HCT116 (cell line): ENCODE data around the gene TEAD1. TPM values are rescaled to one million over a fixed set of nuclear protein-coding genes. Genes with fewer than 3 reads are reported as not detected.

Experiments used
- ATAC-seq: fragments of 200-7000 bp; cut with Tn5 transposase; 2 replicates; pipeline ENCODE4 v1.9.1; 2020; ENCODE audit warnings: mild to moderate bottlenecking, moderate library complexity
- BruUV-seq: library from RNA; stranded (reverse); fragments of 400-500 nt; replicated peaks from 2 replicates; lab custom pipeline; 2021; lab: Mats Ljungman, UMichigan
- CTCF ChIA-PET: fragments of 300-600 bp; sonication (Branson Sonifier 250); formaldehyde crosslinking; loops from one replicate; lab custom pipeline; 2021; ENCODE audit warnings: antibody characterized with exemption; lab: Charles Lee
- POLR2A ChIA-PET: fragments of 300-600, 350-600 bp; sonication (Branson Sonifier 250); formaldehyde crosslinking; loops from one replicate; lab custom pipeline; 2021; ENCODE audit warnings: antibody characterized with exemption; lab: Charles Lee
- RAD21 ChIA-PET, 2 experiments: fragments of 300-600 bp; sonication (Branson Sonifier 250); formaldehyde crosslinking; loops; one replicate each; lab custom pipeline; 2023; ENCODE audit warnings: low total read pairs in 2 of 2; ENCODE audit not compliant: uncharacterized antibody in 2 of 2, unreplicated experiment in 2 of 2, low non-redundant PET in 1 of 2; lab: Charles Lee
- DNase-seq: peaks from one replicate; pipeline ENCODE4 v3.0.0-alpha.2; 2010; ENCODE audit warnings: low read depth, low spot score
- H2AFZ ChIP-seq: fragments of 200-600 bp; shearing (Covaris generic), sonication (generic); 2 replicates; pipeline ENCODE4 v1.6.1; 2017; ENCODE audit warnings: low read depth, mixed run types, mixed read lengths, antibody characterized with exemption, low read length; ENCODE audit not compliant: poor library complexity, severe bottlenecking
- H3K27ac ChIP-seq: 2 replicates; pipeline ENCODE4 v1.5.1; 2012; ENCODE audit warnings: low read depth, low read length
- H3K27me3 ChIP-seq: fragments of 200-600 bp; sonication (generic); 2 replicates; pipeline ENCODE4 v1.6.1; 2016; ENCODE audit warnings: mixed run types, low read length, mixed read lengths; ENCODE audit not compliant: insufficient read depth
- H3K36me3 ChIP-seq, 2 experiments: fragments of 200-500 bp in 1 of 2; fragments of 200-600 bp in 1 of 2; sonication (Bioruptor generic) in 1 of 2; sonication (generic) in 1 of 2; 2 replicates each; pipeline versions ENCODE4 v1.5.1 to v1.6.1; 2014 to 2016; ENCODE audit warnings: low read length in 2 of 2, inconsistent platforms in 1 of 2, mixed read lengths in 1 of 2, mixed run types in 1 of 2; ENCODE audit not compliant: insufficient read depth in 2 of 2, control insufficient read depth in 1 of 2
- H3K4me1 ChIP-seq, 2 experiments: fragments of 200-600 bp in 1 of 2; sonication (generic) in 1 of 2; 2 replicates each; pipeline versions ENCODE4 v1.5.1 to v1.6.1; 2012 to 2017; ENCODE audit warnings: low read length in 2 of 2, inconsistent platforms in 1 of 2, mild to moderate bottlenecking in 1 of 2, mixed read lengths in 1 of 2, mixed run types in 1 of 2, moderate library complexity in 1 of 2; ENCODE audit not compliant: insufficient read depth in 2 of 2, control insufficient read depth in 1 of 2
- H3K4me2 ChIP-seq: fragments of 200-600 bp; sonication (generic); 2 replicates; pipeline ENCODE4 v1.6.1; 2017; ENCODE audit warnings: mixed run types, low read length, mixed read lengths
- H3K4me3 ChIP-seq, 2 experiments: fragments of 200-600 bp in 1 of 2; sonication (generic) in 1 of 2; replicated peaks in 1 of 2; 2 replicates each; pipeline ENCODE4 v1.5.1; 2011 to 2016; ENCODE audit warnings: low read length in 2 of 2, control low read depth in 1 of 2, low read depth in 1 of 2, mild to moderate bottlenecking in 1 of 2, mixed read lengths in 1 of 2, mixed run types in 1 of 2
- H3K79me2 ChIP-seq: fragments of 200-600 bp; sonication (generic); 2 replicates; pipeline ENCODE4 v1.6.1; 2017; ENCODE audit warnings: mild to moderate bottlenecking, mixed run types, low read length, moderate library complexity, mixed read lengths; ENCODE audit not compliant: insufficient read depth
- H3K9ac ChIP-seq: fragments of 200-600 bp; sonication (generic); 2 replicates; pipeline ENCODE4 v1.6.1; 2016; ENCODE audit warnings: low read length, mixed read lengths
- H3K9me2 ChIP-seq: fragments of 200-600 bp; sonication (generic), shearing (Covaris generic); 2 replicates; pipeline ENCODE4 v1.6.1; 2017; ENCODE audit warnings: mixed run types, mild to moderate bottlenecking, moderate library complexity; ENCODE audit not compliant: insufficient read depth
- H3K9me3 ChIP-seq, 2 experiments: fragments of 200-500 bp in 1 of 2; fragments of 200-600 bp in 1 of 2; sonication (Bioruptor generic) in 1 of 2; sonication (generic) in 1 of 2; 2 replicates each; pipeline ENCODE4 v1.6.1; 2014 to 2017; ENCODE audit warnings: low read length in 2 of 2, mixed read lengths in 2 of 2, inconsistent platforms in 1 of 2, low read depth in 1 of 2, mild to moderate bottlenecking in 1 of 2, mixed run types in 1 of 2, moderate library complexity in 1 of 2; ENCODE audit not compliant: control insufficient read depth in 1 of 2, insufficient read depth in 1 of 2
- H4K20me1 ChIP-seq: fragments of 200-600 bp; sonication (generic), shearing (Covaris generic); 2 replicates; pipeline ENCODE4 v1.6.1; 2017; ENCODE audit warnings: mixed run types, mild to moderate bottlenecking, moderate library complexity; ENCODE audit not compliant: insufficient read depth
- CBX3 ChIP-seq: IDR thresholded peaks from 2 replicates; pipeline ENCODE4 v1.6.1; 2012; ENCODE audit warnings: low read depth
- CTCF ChIP-seq, 3 experiments: fragments of 200-600 bp in 1 of 3; sonication (generic) in 1 of 3; IDR thresholded peaks in 2 of 3; conservative IDR thresholded peaks in 1 of 3; 2 replicates each; pipeline ENCODE4 v1.5.1; 2012 to 2017; ENCODE audit warnings: low read depth in 2 of 3, low read length in 2 of 3, antibody characterized with exemption in 1 of 3, borderline replicate concordance in 1 of 3, control low read depth in 1 of 3, mild to moderate bottlenecking in 1 of 3, mixed read lengths in 1 of 3, mixed run types in 1 of 3, moderate library complexity in 1 of 3; ENCODE audit not compliant: insufficient read depth in 1 of 3
- FOSL1 ChIP-seq: IDR thresholded peaks from 2 replicates; pipeline ENCODE4 v1.6.1; 2012; ENCODE audit warnings: low read depth
- JUND ChIP-seq: IDR thresholded peaks from 2 replicates; pipeline ENCODE4 v1.6.1; 2012
- MAX ChIP-seq: IDR thresholded peaks from 2 replicates; pipeline ENCODE4 v1.6.1; 2012
- POLR2AphosphoS5 ChIP-seq: IDR thresholded peaks from 2 replicates; pipeline ENCODE4 v1.6.1; 2011; ENCODE audit warnings: mild to moderate bottlenecking, low read depth, low read length, moderate library complexity
- SIN3A ChIP-seq: IDR thresholded peaks from 2 replicates; pipeline ENCODE4 v1.6.1; 2012; ENCODE audit warnings: low read depth
- YY1 ChIP-seq: IDR thresholded peaks from 2 replicates; pipeline ENCODE4 v1.6.1; 2011; ENCODE audit warnings: low read length, low read depth, moderate library complexity, mild to moderate bottlenecking; ENCODE audit not compliant: insufficient replicate concordance; ENCODE audit errors: extremely low read depth
- ZFX ChIP-seq: fragments of 450-650 bp; IDR thresholded peaks from 2 replicates; pipeline ENCODE4 v1.6.1; 2017
- intact Hi-C: fragments of 100-400 bp; cut with micrococcal nuclease; formaldehyde crosslinking; loops from 2 replicates; pipeline ENCODE4 v1.10.0; 2022
- total RNA-seq: library from RNA; stranded (reverse); gene quantifications from one replicate; pipeline ENCODE4 v1.2.1, GENCODE V29; 2021; ENCODE audit not compliant: unreplicated experiment

TEAD1 gene
- total RNA-seq, 1 experiment from 2014 or later: 103 TPM

DNA sequence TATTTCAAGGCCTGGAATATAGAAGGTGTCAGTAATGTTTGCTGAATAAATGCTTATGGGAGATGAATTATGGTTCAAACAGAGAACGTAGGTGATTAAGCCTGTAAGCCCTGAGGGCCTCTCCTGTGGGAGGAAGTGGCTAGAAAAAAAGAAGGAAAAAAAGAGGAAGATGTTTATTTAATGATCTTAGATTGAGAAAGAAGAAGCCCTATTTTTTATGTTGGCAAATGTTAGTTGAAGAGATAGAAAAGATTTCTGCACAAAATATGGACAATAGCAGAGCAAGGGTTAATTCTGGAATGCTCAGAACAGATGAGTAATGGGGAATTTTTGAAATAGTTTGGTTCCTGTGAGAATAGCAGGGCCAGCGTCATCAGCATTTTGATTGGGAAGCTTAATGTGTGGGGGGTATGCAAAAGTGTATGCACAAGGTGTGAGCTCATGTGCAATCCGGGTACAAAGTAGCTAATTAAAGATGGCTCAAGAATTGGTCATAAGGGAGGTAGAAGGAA lies 95.7 kb downstream of the TEAD1 start:
- ChIA-PET CTCF (interaction anchor here (0.6 kb wide), 1 partner anchor 162 kb away, joined by 4 read pairs; no protein-coding TSS in a partner anchor), POLR2A (no interaction called here)
- peaks cover 45 to 68% of the 10 kb centered on the region in 2 experiments for H3K4me1 ChIP-seq

GRCh38 chr11:12770435-12770834 lies 96.2 kb downstream of the TEAD1 start:
- Histone ChIP-seq H3K4me1 (peaks cover 45 to 68% of the 10 kb centered on the region in 2 experiments), H4K20me1 (no peaks in the 10 kb centered on the region), H3K36me3 (peaks cover 2 to 3% of the 10 kb centered on the region in 2 experiments; a peak in 2 of 4 replicates), H3K27me3 (no peaks in the 10 kb centered on the region), H3K27ac (peak overlapping the region; percentile 17; the same call in 1 of the 2 replicates), H3K79me2 (peaks cover 92% of the 10 kb centered on the region), H3K4me2 (peak overlapping the region; percentile 67), H3K9me3 (no peaks in the 10 kb centered on the region), H3K9ac (no peak overlapping the region), H2AFZ (no peak overlapping the region), H3K9me2 (no peaks in the 10 kb centered on the region), H3K4me3 (no peak overlapping the region)
- BruUV-seq: no TSS peak
- CTCF ChIA-PET: interaction anchor here (0.6 kb wide), 1 partner anchor 163 kb away, joined by 4 read pairs; no protein-coding TSS in a partner anchor
- RAD21 ChIA-PET: no interaction called here
- POLR2A ChIA-PET: no interaction called here
- DNase-seq (no peak), ATAC-seq (no peak)
- no peak for TF ChIP-seq YY1
- no peak for TF ChIP-seq CTCF (IDR thresholded peaks at IDR 0.05 in 2 of 3, conservative IDR thresholded peaks at IDR 0.05 in 1 of 3; ENCODE audit: borderline replicate concordance in 1 of 3, insufficient read depth in 1 of 3, low read depth in 2 of 3, low read length in 2 of 3)
- TF ChIP-seq MAX: no peak
- TF ChIP-seq CBX3: no peak
- no peak for TF ChIP-seq ZFX
- TF ChIP-seq POLR2AphosphoS5: no peak
- no peak for TF ChIP-seq SIN3A
- intact Hi-C loops: no loop called here

More for the DNA sequence above, 95.7 kb downstream of the TEAD1 start:
- peak; percentile 18 for DNase-seq
- intact Hi-C loops: no loop called here
- no TSS peak for BruUV-seq
- Histone ChIP-seq H3K27ac (peak overlapping the region; percentile 17; the same call in 1 of the 2 replicates), H3K36me3 (peaks cover 6 to 7% of the 10 kb centered on the region in 2 experiments; a peak in 2 of 4 replicates), H3K4me2 (peak overlapping the region; percentile 67), H3K4me3 (peak overlapping the region in 1 of 2 experiments; percentile 8; a peak in 1 of 4 replicates), H3K27me3 (no peaks in the 10 kb centered on the region), H3K9ac (peak overlapping the region; percentile 30; the same call in 1 of the 2 replicates), H3K9me2 (no peaks in the 10 kb centered on the region), H4K20me1 (no peaks in the 10 kb centered on the region), H3K9me3 (no peaks in the 10 kb centered on the region), H2AFZ (no peak overlapping the region), H3K79me2 (peaks cover 88% of the 10 kb centered on the region)
- TF ChIP-seq FOSL1: peak; percentile 23; the same call in 1 of the 2 replicates
- TF ChIP-seq JUND: 0 out of 2 replicates have a peak, but pooled peaks have one; percentile 9
- TF ChIP-seq ZFX: no peak
- peak; percentile 72 for ATAC-seq
- RAD21 ChIA-PET: no interaction called here
